Endometrium (tissue), 2 donors: ENCODE measurements around the gene CYP2R1.
A peak's percentile ranks its signal among the peaks of the same experiment; 100 is the strongest.
"Not testable (repeated sequence)": the region's sequence is repeated elsewhere in the genome, so short reads cannot be mapped to it uniquely, and the experiment has no call there.

Experiments used
- FAIRE-seq: peaks from 2 replicates; lab custom pipeline; 2012; peaks lifted over from hg19 to GRCh38; lab: Jason Lieb, UNC
- donor health status: control.
- donor health status: control.

CYP2R1 gene

GRCh38 chr11:14892577-14892976 is 546 bp upstream of the CYP2R1 start:
- FAIRE-seq = no peak

- FAIRE-seq = no peak
Measured at GRCh38 chr11:14891143-14892035, 642 bp downstream of the CYP2R1 start.

- no peak for FAIRE-seq
Measured at GRCh38 chr11:14886513-14886912, 5.5 kb downstream of the CYP2R1 start.

GRCh38 chr11:14884667-14885273 is 7.3 kb downstream of the CYP2R1 start:
- FAIRE-seq = peak; percentile 59

GRCh38 chr11:14883683-14884082 is 8.3 kb downstream of the CYP2R1 start:
- not testable (repeated sequence) for FAIRE-seq

- no peak for FAIRE-seq
Measured at GRCh38 chr11:14882196-14882595, 9.8 kb downstream of the CYP2R1 start.

GRCh38 chr11:14881576-14882193 is 10.3 kb downstream of the CYP2R1 start:
- FAIRE-seq = no peak

- FAIRE-seq = no peak
Measured at GRCh38 chr11:14875163-14875562, 16.9 kb downstream of the CYP2R1 start.

- FAIRE-seq = no peak
Measured at GRCh38 chr11:14873632-14874031, 18.4 kb downstream of the CYP2R1 start.

GRCh38 chr11:14872032-14872431 is 20.0 kb downstream of the CYP2R1 start:
- no peak for FAIRE-seq

GRCh38 chr11:14863775-14864174 is 28.3 kb downstream of the CYP2R1 start:
- not testable (repeated sequence) for FAIRE-seq

- FAIRE-seq = no peak
Measured at GRCh38 chr11:14861680-14862079, 30.4 kb downstream of the CYP2R1 start.

- no peak for FAIRE-seq
Measured at GRCh38 chr11:14860511-14860910, 31.5 kb downstream of the CYP2R1 start.

- FAIRE-seq = no peak
Measured at GRCh38 chr11:14858404-14858803, 33.6 kb downstream of the CYP2R1 start.

- no peak for FAIRE-seq
Measured at GRCh38 chr11:14857621-14858020, 34.4 kb downstream of the CYP2R1 start.

- FAIRE-seq = no peak
Measured at GRCh38 chr11:14855890-14856289, 36.1 kb downstream of the CYP2R1 start.

- no peak for FAIRE-seq
Measured at GRCh38 chr11:14854057-14854456, 38.0 kb downstream of the CYP2R1 start.

GRCh38 chr11:14852571-14853177 is 39.4 kb downstream of the CYP2R1 start:
- FAIRE-seq = no peak

GRCh38 chr11:14842002-14842401 is 50.0 kb downstream of the CYP2R1 start:
- no peak for FAIRE-seq

GRCh38 chr11:14835496-14836492 is 56.2 kb downstream of the CYP2R1 start:
- no peak for FAIRE-seq
